ENCODE measurements around the gene SLC6A11. TPM values are rescaled to one million over a fixed set of nuclear protein-coding genes. Genes with fewer than 3 reads are reported as not detected.
A peak's percentile ranks its signal among the peaks of the same experiment; 100 is the strongest.

SLC6A11 gene
- total and polyA plus RNA-seq, 2 of the 13 experiments (the other 11 are each of a cell fraction or from before 2014, with no cell fraction given) = 17.9 to 34.5 TPM

- TF ChIP-seq THRA (CRISPR knock-in tag; IDR thresholded peaks at IDR 0.05; ENCODE audit: borderline replicate concordance) (no peak; the same call in 1 of the 2 replicates), ARID5B (CRISPR knock-in tag; IDR thresholded peaks at IDR 0.05) (peak; percentile 56; the same call in 1 of the 2 replicates), TBX3 (IDR thresholded peaks at IDR 0.05; ENCODE audit: borderline replicate concordance) (no peak), ZNF547 (CRISPR knock-in tag; IDR thresholded peaks at IDR 0.05) (no peak), ZFP82 (CRISPR knock-in tag; IDR thresholded peaks at IDR 0.05; ENCODE audit: borderline replicate concordance) (no peak), GMEB1 (CRISPR knock-in tag; IDR thresholded peaks at IDR 0.05; ENCODE audit: borderline replicate concordance) (no peak), PRMT3 (CRISPR knock-in tag; IDR thresholded peaks at IDR 0.05; ENCODE audit: borderline replicate concordance, low read depth) (no peak), THAP11 (CRISPR knock-in tag; IDR thresholded peaks at IDR 0.05) (no peak), U2AF2 (IDR thresholded peaks at IDR 0.05; ENCODE audit: low read depth, low read length) (no peak)
- TF ChIP-seq, protein P1, sequence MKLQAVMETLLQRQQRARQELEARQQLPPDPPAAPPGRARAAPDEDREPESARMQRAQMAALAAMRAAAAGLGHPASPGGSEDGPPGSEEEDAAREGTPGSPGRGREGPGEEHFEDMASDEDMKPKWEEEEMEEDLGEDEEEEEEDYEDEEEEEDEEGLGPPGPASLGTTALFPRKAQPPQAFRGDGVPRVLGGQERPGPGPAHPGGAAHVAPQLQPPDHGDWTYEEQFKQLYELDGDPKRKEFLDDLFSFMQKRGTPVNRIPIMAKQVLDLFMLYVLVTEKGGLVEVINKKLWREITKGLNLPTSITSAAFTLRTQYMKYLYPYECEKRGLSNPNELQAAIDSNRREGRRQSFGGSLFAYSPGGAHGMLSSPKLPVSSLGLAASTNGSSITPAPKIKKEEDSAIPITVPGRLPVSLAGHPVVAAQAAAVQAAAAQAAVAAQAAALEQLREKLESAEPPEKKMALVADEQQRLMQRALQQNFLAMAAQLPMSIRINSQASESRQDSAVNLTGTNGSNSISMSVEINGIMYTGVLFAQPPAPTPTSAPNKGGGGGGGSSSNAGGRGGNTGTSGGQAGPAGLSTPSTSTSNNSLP (IDR thresholded peaks at IDR 0.05; ENCODE audit: low read depth, low read length) = no peak
- TF ChIP-seq, protein P2, sequence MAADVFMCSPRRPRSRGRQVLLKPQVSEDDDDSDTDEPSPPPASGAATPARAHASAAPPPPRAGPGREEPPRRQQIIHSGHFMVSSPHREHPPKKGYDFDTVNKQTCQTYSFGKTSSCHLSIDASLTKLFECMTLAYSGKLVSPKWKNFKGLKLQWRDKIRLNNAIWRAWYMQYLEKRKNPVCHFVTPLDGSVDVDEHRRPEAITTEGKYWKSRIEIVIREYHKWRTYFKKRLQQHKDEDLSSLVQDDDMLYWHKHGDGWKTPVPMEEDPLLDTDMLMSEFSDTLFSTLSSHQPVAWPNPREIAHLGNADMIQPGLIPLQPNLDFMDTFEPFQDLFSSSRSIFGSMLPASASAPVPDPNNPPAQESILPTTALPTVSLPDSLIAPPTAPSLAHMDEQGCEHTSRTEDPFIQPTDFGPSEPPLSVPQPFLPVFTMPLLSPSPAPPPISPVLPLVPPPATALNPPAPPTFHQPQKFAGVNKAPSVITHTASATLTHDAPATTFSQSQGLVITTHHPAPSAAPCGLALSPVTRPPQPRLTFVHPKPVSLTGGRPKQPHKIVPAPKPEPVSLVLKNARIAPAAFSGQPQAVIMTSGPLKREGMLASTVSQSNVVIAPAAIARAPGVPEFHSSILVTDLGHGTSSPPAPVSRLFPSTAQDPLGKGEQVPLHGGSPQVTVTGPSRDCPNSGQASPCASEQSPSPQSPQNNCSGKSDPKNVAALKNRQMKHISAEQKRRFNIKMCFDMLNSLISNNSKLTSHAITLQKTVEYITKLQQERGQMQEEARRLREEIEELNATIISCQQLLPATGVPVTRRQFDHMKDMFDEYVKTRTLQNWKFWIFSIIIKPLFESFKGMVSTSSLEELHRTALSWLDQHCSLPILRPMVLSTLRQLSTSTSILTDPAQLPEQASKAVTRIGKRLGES (CRISPR knock-in tag; IDR thresholded peaks at IDR 0.05; ENCODE audit: borderline replicate concordance) = no peak
- TF ChIP-seq, protein P3, sequence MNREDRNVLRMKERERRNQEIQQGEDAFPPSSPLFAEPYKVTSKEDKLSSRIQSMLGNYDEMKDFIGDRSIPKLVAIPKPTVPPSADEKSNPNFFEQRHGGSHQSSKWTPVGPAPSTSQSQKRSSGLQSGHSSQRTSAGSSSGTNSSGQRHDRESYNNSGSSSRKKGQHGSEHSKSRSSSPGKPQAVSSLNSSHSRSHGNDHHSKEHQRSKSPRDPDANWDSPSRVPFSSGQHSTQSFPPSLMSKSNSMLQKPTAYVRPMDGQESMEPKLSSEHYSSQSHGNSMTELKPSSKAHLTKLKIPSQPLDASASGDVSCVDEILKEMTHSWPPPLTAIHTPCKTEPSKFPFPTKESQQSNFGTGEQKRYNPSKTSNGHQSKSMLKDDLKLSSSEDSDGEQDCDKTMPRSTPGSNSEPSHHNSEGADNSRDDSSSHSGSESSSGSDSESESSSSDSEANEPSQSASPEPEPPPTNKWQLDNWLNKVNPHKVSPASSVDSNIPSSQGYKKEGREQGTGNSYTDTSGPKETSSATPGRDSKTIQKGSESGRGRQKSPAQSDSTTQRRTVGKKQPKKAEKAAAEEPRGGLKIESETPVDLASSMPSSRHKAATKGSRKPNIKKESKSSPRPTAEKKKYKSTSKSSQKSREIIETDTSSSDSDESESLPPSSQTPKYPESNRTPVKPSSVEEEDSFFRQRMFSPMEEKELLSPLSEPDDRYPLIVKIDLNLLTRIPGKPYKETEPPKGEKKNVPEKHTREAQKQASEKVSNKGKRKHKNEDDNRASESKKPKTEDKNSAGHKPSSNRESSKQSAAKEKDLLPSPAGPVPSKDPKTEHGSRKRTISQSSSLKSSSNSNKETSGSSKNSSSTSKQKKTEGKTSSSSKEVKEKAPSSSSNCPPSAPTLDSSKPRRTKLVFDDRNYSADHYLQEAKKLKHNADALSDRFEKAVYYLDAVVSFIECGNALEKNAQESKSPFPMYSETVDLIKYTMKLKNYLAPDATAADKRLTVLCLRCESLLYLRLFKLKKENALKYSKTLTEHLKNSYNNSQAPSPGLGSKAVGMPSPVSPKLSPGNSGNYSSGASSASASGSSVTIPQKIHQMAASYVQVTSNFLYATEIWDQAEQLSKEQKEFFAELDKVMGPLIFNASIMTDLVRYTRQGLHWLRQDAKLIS (CRISPR knock-in tag; IDR thresholded peaks at IDR 0.05) = no peak
These were observed 2.6 kb upstream of the SLC6A11 start (continued) for GRCh38 chr3:10813425-10813824.

All from HepG2 (cell line).